Uterus (tissue), 2 donors: Measurements from ENCODE around the gene HSD17B2.

Source experiments
- CTCF ChIP-seq, 4 experiments: fragments of 200-600 bp in 2 of 4; fragments of 450-650 bp in 2 of 4; sonication (generic) in 2 of 4; IDR thresholded peaks; one replicate each; pipeline ENCODE4 v1.5.1; 2016 to 2019; ENCODE audit warnings: antibody characterized with exemption in 4 of 4, mild to moderate bottlenecking in 2 of 4, moderate library complexity in 1 of 4
- POLR2A ChIP-seq, 2 donors: fragments of 450-650 bp; IDR thresholded peaks; one replicate each; pipeline ENCODE4 v1.6.1; 2016; ENCODE audit warnings: antibody characterized with exemption in 2 of 2, mild to moderate bottlenecking in 1 of 2, moderate library complexity in 1 of 2

GRCh38 chr16:82044585-82044911, 9.5 kb downstream of the HSD17B2 start:
- TF ChIP-seq CTCF (IDR thresholded peaks at IDR 0.05) (no peak), POLR2A (IDR thresholded peaks at IDR 0.05) (no peak)
